Activated CD8-positive, alpha-beta T cell treated with anti-CD3 and anti-CD28 coated beads, Interleukin-2, amount 10 ng/mL, durations not matched to agents 7 days and 5 days (primary cell): ENCODE results near the gene APOC3. TPM values are rescaled to one million over a fixed set of nuclear protein-coding genes. Genes with fewer than 3 reads are reported as not detected.
A peak's percentile ranks its signal among the peaks of the same experiment; 100 is the strongest.

ENCODE experiments used
- ATAC-seq: fragments of 150-1000 bp; cut with Tn5 transposase; one replicate; pipeline ENCODE4 v1.10.0; 2021; ENCODE audit warnings: moderate library complexity
- CTCF ChIA-PET: fragments of 350-600 bp; sonication (Branson Sonifier 250); formaldehyde crosslinking; loops from one replicate; lab custom pipeline; 2021; ENCODE audit warnings: antibody characterized with exemption; lab: Charles Lee
- POLR2A ChIA-PET: fragments of 350-600 bp; sonication (Branson Sonifier 250); formaldehyde crosslinking; loops from one replicate; lab custom pipeline; 2021; ENCODE audit warnings: antibody characterized with exemption; lab: Charles Lee
- DNase-seq: peaks from one replicate; pipeline ENCODE4 v3.0.0-alpha.2; 2020
- H3K27ac Mint-ChIP-seq: one replicate; pipeline ENCODE4 v1.8.0; 2021; ENCODE audit warnings: mild to moderate bottlenecking, mixed read lengths
- H3K27me3 Mint-ChIP-seq: one replicate; pipeline ENCODE4 v1.8.0; 2021; ENCODE audit warnings: low read depth, mixed read lengths
- H3K36me3 Mint-ChIP-seq: one replicate; pipeline ENCODE4 v1.8.0; 2021; ENCODE audit warnings: low read depth, mixed read lengths
- H3K4me1 Mint-ChIP-seq: one replicate; pipeline ENCODE4 v1.8.0; 2021; ENCODE audit warnings: low read depth, mixed read lengths
- H3K4me3 Mint-ChIP-seq: one replicate; pipeline ENCODE4 v1.8.0; 2021; ENCODE audit warnings: mild to moderate bottlenecking, mixed read lengths
- H3K9me3 Mint-ChIP-seq: one replicate; pipeline ENCODE4 v1.8.0; 2022; ENCODE audit warnings: mixed read lengths; ENCODE audit not compliant: insufficient read depth
- total RNA-seq, 2 experiments: library from RNA; stranded (reverse); gene quantifications; one replicate each; pipeline ENCODE4 v1.2.3, GENCODE V29; 2021

APOC3 gene
- total RNA-seq, 2 experiments from 2014 or later: not detected

GRCh38 chr11:116821050-116821918, 8.4 kb upstream of the APOC3 start:
- H3K36me3 Mint-ChIP-seq: no peaks in the 10 kb centered on the region
- ChIA-PET CTCF (interaction anchor here (1.5 to 1.6 kb wide), 2 partner anchors 15 to 30 kb away, joined by 5 to 9 read pairs; partner anchors contain the start of gene APOA5), POLR2A (no interaction called here)
- H3K9me3 Mint-ChIP-seq: no peaks in the 10 kb centered on the region
- no peak overlapping the region for H3K27ac Mint-ChIP-seq
- DNase-seq: no peak
- ATAC-seq: no peak
- no peak overlapping the region for H3K4me3 Mint-ChIP-seq
- H3K4me1 Mint-ChIP-seq: no peaks in the 10 kb centered on the region
- H3K27me3 Mint-ChIP-seq: no peaks in the 10 kb centered on the region

DNA sequence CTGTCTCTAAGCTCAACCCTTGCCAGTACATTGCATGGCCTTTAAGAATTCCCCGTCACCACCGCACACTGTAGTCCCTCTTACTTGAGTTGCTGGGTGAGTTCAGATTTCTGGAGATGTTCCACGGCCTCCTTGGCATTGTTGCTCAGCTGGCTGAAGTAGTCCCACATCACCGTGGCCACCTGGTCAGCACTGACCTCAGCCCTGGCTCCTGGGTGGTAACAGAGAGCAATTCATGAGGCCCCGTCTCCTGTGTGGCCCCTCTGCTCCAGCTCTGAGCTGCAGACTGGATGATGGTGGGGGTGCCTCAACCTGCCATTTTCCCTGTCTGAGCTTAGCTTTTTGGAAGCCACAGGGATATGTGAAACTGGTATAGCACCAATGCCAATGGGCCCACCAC, 7.1 kb upstream of the APOC3 start:
- DNase-seq (no peak), ATAC-seq (no peak)
- no peak overlapping the region for H3K27ac Mint-ChIP-seq
- ChIA-PET CTCF (interaction anchor here (2.1 to 3.2 kb wide), 2 partner anchors 13 to 32 kb away, joined by 7 to 16 read pairs; partner anchors contain the start of gene APOA5), POLR2A (no interaction called here)
- no peaks in the 10 kb centered on the region for H3K4me1 Mint-ChIP-seq
- H3K4me3 Mint-ChIP-seq: no peak overlapping the region
- H3K27me3 Mint-ChIP-seq: no peaks in the 10 kb centered on the region
- no peaks in the 10 kb centered on the region for H3K36me3 Mint-ChIP-seq
- no peaks in the 10 kb centered on the region for H3K9me3 Mint-ChIP-seq

GRCh38 chr11:116823031-116823843, 6.5 kb upstream of the APOC3 start, which contains the start of gene APOA4:
TSS of gene APOA4 (minus strand) at chr11:116823304. CDS start at chr11:116823191, 113 bp downstream.
- Mint-ChIP-seq H3K36me3 (no peaks in the 10 kb centered on the region), H3K27ac (no peak within 1 kb of the TSS), H3K4me3 (no peak within 1 kb of the TSS), H3K9me3 (no peaks in the 10 kb centered on the region), H3K27me3 (no peaks in the 10 kb centered on the region), H3K4me1 (no peaks in the 10 kb centered on the region)
- POLR2A ChIA-PET: no interaction called here
- DNase-seq (no peak), ATAC-seq (no peak)
- CTCF ChIA-PET: interaction anchor here (2.1 to 3.2 kb wide), 2 partner anchors 13 to 33 kb away, joined by 7 to 16 read pairs; partner anchors contain the start of gene APOA5

- ChIA-PET POLR2A (no interaction called here), CTCF (interaction anchor here (1.2 kb wide), 1 partner anchor 281 kb away, joined by 4 read pairs; no protein-coding TSS in a partner anchor)
- H3K27ac Mint-ChIP-seq: no peak overlapping the region
- ATAC-seq (no peak), DNase-seq (no peak)
- H3K36me3 Mint-ChIP-seq: no peaks in the 10 kb centered on the region
- H3K4me3 Mint-ChIP-seq: no peak overlapping the region
- no peaks in the 10 kb centered on the region for H3K9me3 Mint-ChIP-seq
- H3K27me3 Mint-ChIP-seq: no peaks in the 10 kb centered on the region
- H3K4me1 Mint-ChIP-seq: no peaks in the 10 kb centered on the region
Observed at GRCh38 chr11:116825434-116825833, 4.3 kb upstream of the APOC3 start.

GRCh38 chr11:116825854-116826750, 3.6 kb upstream of the APOC3 start:
- H3K9me3 Mint-ChIP-seq: no peaks in the 10 kb centered on the region
- H3K4me3 Mint-ChIP-seq: no peak overlapping the region
- no peaks in the 10 kb centered on the region for H3K27me3 Mint-ChIP-seq
- H3K27ac Mint-ChIP-seq: no peak overlapping the region
- H3K4me1 Mint-ChIP-seq: no peaks in the 10 kb centered on the region
- no peak for DNase-seq
- peak; percentile 14 for ATAC-seq
- no peaks in the 10 kb centered on the region for H3K36me3 Mint-ChIP-seq
- CTCF ChIA-PET: interaction anchor here (0.9 to 1.2 kb wide), 2 partner anchors 10 to 280 kb away, joined by 3 to 4 read pairs; no protein-coding TSS in a partner anchor
- POLR2A ChIA-PET: no interaction called here

DNA sequence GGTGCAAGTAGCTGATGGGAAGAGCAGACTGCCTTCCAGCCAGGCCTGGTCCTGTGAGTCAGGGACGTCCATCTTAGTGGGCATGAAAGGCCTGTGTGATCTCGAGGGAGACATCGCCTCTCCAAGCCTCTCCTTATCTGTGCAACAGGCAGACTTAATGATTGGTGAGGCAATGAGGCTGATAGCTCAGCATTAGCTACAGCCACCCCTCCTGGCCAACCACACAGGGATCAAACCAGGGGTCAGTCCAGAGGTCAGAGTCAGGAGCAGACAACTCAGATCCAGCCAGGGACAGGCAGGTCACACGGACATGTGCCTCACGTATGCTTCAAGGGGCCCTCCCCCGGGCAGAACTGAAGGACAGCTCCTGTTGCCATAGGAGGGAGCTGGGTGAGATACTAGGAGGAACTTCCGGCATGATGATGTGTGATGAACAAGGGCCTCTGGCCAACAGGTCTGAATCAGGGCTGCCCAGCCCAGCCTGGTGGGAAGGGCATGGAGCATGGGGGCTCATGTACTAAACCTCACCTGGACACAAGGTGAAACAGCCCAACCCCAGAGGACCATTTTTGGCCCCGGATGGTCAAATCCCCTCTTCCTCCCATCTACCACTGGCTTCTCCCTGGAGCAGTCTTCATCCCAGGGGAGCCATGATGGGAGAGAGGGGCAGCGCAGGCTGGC, 2.8 kb upstream of the APOC3 start:
- no peak overlapping the region for H3K27ac Mint-ChIP-seq
- POLR2A ChIA-PET: no interaction called here
- ATAC-seq (no peak), DNase-seq (no peak)
- no peaks in the 10 kb centered on the region for H3K4me1 Mint-ChIP-seq
- H3K36me3 Mint-ChIP-seq: no peaks in the 10 kb centered on the region
- H3K27me3 Mint-ChIP-seq: no peaks in the 10 kb centered on the region
- CTCF ChIA-PET: interaction anchor here (0.9 kb wide), 1 partner anchor 9 kb away, joined by 3 read pairs; no protein-coding TSS in a partner anchor
- H3K4me3 Mint-ChIP-seq: no peak overlapping the region
- H3K9me3 Mint-ChIP-seq: no peaks in the 10 kb centered on the region

GRCh38 chr11:116827461-116827860, 2.2 kb upstream of the APOC3 start:
- Mint-ChIP-seq H3K4me1 (no peaks in the 10 kb centered on the region), H3K36me3 (no peaks in the 10 kb centered on the region), H3K27me3 (no peaks in the 10 kb centered on the region), H3K4me3 (no peak overlapping the region), H3K9me3 (no peaks in the 10 kb centered on the region), H3K27ac (no peak overlapping the region)
- no peak for DNase-seq
- no peak for ATAC-seq
- POLR2A ChIA-PET: no interaction called here
- CTCF ChIA-PET: interaction anchor here (0.9 kb wide), 1 partner anchor 8 kb away, joined by 3 read pairs; no protein-coding TSS in a partner anchor

GRCh38 chr11:116828632-116829524, 829 bp upstream of the APOC3 start:
- H3K27me3 Mint-ChIP-seq: no peaks in the 10 kb centered on the region
- no peak for DNase-seq
- H3K36me3 Mint-ChIP-seq: no peaks in the 10 kb centered on the region
- ATAC-seq: no peak
- H3K27ac Mint-ChIP-seq: no peak overlapping the region
- ChIA-PET POLR2A (no interaction called here), CTCF (no interaction called here)
- H3K4me1 Mint-ChIP-seq: no peaks in the 10 kb centered on the region
- H3K4me3 Mint-ChIP-seq: no peak overlapping the region
- H3K9me3 Mint-ChIP-seq: no peaks in the 10 kb centered on the region

GRCh38 chr11:116830184-116830912, 641 bp downstream of the APOC3 start:
- Mint-ChIP-seq H3K9me3 (no peaks in the 10 kb centered on the region), H3K27me3 (no peaks in the 10 kb centered on the region), H3K4me1 (peaks cover 7% of the 10 kb centered on the region), H3K4me3 (no peak overlapping the region), H3K27ac (no peak overlapping the region), H3K36me3 (no peaks in the 10 kb centered on the region)
- POLR2A ChIA-PET: no interaction called here
- DNase-seq: no peak
- CTCF ChIA-PET: no interaction called here
- no peak for ATAC-seq
